ENCODE measurements around the gene CDH24. TPM values are rescaled to one million over a fixed set of nuclear protein-coding genes. Genes with fewer than 3 reads are reported as not detected.

CDH24 gene
- total and polyA plus RNA-seq, 2 of the 13 experiments (the other 11 are each of a cell fraction or from before 2014, with no cell fraction given): 0.69 to 0.99 TPM

DNA sequence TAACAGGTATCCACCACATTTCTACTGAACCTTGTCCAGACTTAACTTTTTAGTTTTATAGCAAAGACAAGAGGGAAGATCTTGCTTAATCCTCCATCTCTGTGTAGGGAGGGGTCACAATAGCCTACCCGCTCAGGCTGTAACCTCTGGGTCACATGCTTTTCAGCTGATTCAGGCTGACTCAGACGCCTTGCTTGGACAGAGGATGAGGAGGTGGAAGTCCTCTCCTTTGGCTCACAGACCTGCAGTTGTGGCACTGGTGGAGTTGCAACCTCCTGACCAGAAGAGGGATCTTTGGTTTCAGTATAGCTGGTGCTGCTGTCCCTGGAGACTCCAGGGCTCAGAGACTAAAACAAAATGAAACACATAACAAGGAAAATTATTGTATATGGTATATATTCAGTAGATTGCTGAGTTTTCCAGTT is 21.4 kb upstream of the CDH24 start (continued):
- TF ChIP-seq POLR2G (IDR thresholded peaks at IDR 0.05; ENCODE audit: low read depth, low read length) (peak; percentile 22; the same call in 1 of the 2 replicates), ZC3H4 (CRISPR knock-in tag; IDR thresholded peaks at IDR 0.05; ENCODE audit: borderline replicate concordance) (no peak), TRIM24 (CRISPR knock-in tag; IDR thresholded peaks at IDR 0.05) (no peak), TCF7 (IDR thresholded peaks at IDR 0.05; ENCODE audit: low read depth) (no peak), RBFOX2 (IDR thresholded peaks at IDR 0.05; ENCODE audit: low read depth, low read length) (0 out of 2 replicates have a peak, but pooled peaks have one; percentile 6), ZNF549 (CRISPR knock-in tag; IDR thresholded peaks at IDR 0.05) (no peak), STAG1 (CRISPR knock-in tag; IDR thresholded peaks at IDR 0.05) (no peak), NAIF1 (CRISPR knock-in tag; IDR thresholded peaks at IDR 0.05; ENCODE audit: borderline replicate concordance) (no peak), ZNF367 (CRISPR knock-in tag; IDR thresholded peaks at IDR 0.05; ENCODE audit: borderline replicate concordance) (no peak), MAFK (conservative IDR thresholded peaks at IDR 0.05 in 1 of 2, IDR thresholded peaks at IDR 0.05 in 1 of 2; ENCODE audit: low read length in 2 of 2) (0 out of 4 replicates have a peak, but pooled peaks of 1 of the 2 experiments have one; percentile 31), ZNF724P (CRISPR knock-in tag; IDR thresholded peaks at IDR 0.05; ENCODE audit: borderline replicate concordance) (no peak), NFKB2 (CRISPR knock-in tag; IDR thresholded peaks at IDR 0.05; ENCODE audit: borderline replicate concordance) (no peak), CC2D1A (CRISPR knock-in tag; IDR thresholded peaks at IDR 0.05) (no peak), SMAD9 (CRISPR knock-in tag; IDR thresholded peaks at IDR 0.05) (no peak), SNAPC2 (CRISPR knock-in tag; IDR thresholded peaks at IDR 0.05) (no peak), ZMYM4 (CRISPR knock-in tag; IDR thresholded peaks at IDR 0.05) (no peak), ZNF20 (CRISPR knock-in tag; IDR thresholded peaks at IDR 0.05) (no peak), NFYC (CRISPR knock-in tag; IDR thresholded peaks at IDR 0.05) (no peak)
- TF ChIP-seq, protein P1, sequence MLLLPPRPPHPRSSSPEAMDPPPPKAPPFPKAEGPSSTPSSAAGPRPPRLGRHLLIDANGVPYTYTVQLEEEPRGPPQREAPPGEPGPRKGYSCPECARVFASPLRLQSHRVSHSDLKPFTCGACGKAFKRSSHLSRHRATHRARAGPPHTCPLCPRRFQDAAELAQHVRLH (CRISPR knock-in tag; IDR thresholded peaks at IDR 0.05; ENCODE audit: borderline replicate concordance, low read depth): no peak
- TF ChIP-seq, protein P2, sequence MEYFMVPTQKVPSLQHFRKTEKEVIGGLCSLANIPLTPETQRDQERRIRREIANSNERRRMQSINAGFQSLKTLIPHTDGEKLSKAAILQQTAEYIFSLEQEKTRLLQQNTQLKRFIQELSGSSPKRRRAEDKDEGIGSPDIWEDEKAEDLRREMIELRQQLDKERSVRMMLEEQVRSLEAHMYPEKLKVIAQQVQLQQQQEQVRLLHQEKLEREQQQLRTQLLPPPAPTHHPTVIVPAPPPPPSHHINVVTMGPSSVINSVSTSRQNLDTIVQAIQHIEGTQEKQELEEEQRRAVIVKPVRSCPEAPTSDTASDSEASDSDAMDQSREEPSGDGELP (IDR thresholded peaks at IDR 0.05; ENCODE audit: borderline replicate concordance, low read depth): peak; percentile 66; the same call in 1 of the 2 replicates
- TF ChIP-seq, protein P3, sequence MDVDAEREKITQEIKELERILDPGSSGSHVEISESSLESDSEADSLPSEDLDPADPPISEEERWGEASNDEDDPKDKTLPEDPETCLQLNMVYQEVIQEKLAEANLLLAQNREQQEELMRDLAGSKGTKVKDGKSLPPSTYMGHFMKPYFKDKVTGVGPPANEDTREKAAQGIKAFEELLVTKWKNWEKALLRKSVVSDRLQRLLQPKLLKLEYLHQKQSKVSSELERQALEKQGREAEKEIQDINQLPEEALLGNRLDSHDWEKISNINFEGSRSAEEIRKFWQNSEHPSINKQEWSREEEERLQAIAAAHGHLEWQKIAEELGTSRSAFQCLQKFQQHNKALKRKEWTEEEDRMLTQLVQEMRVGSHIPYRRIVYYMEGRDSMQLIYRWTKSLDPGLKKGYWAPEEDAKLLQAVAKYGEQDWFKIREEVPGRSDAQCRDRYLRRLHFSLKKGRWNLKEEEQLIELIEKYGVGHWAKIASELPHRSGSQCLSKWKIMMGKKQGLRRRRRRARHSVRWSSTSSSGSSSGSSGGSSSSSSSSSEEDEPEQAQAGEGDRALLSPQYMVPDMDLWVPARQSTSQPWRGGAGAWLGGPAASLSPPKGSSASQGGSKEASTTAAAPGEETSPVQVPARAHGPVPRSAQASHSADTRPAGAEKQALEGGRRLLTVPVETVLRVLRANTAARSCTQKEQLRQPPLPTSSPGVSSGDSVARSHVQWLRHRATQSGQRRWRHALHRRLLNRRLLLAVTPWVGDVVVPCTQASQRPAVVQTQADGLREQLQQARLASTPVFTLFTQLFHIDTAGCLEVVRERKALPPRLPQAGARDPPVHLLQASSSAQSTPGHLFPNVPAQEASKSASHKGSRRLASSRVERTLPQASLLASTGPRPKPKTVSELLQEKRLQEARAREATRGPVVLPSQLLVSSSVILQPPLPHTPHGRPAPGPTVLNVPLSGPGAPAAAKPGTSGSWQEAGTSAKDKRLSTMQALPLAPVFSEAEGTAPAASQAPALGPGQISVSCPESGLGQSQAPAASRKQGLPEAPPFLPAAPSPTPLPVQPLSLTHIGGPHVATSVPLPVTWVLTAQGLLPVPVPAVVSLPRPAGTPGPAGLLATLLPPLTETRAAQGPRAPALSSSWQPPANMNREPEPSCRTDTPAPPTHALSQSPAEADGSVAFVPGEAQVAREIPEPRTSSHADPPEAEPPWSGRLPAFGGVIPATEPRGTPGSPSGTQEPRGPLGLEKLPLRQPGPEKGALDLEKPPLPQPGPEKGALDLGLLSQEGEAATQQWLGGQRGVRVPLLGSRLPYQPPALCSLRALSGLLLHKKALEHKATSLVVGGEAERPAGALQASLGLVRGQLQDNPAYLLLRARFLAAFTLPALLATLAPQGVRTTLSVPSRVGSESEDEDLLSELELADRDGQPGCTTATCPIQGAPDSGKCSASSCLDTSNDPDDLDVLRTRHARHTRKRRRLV (CRISPR knock-in tag; IDR thresholded peaks at IDR 0.05): no peak
- TF ChIP-seq, protein P4, sequence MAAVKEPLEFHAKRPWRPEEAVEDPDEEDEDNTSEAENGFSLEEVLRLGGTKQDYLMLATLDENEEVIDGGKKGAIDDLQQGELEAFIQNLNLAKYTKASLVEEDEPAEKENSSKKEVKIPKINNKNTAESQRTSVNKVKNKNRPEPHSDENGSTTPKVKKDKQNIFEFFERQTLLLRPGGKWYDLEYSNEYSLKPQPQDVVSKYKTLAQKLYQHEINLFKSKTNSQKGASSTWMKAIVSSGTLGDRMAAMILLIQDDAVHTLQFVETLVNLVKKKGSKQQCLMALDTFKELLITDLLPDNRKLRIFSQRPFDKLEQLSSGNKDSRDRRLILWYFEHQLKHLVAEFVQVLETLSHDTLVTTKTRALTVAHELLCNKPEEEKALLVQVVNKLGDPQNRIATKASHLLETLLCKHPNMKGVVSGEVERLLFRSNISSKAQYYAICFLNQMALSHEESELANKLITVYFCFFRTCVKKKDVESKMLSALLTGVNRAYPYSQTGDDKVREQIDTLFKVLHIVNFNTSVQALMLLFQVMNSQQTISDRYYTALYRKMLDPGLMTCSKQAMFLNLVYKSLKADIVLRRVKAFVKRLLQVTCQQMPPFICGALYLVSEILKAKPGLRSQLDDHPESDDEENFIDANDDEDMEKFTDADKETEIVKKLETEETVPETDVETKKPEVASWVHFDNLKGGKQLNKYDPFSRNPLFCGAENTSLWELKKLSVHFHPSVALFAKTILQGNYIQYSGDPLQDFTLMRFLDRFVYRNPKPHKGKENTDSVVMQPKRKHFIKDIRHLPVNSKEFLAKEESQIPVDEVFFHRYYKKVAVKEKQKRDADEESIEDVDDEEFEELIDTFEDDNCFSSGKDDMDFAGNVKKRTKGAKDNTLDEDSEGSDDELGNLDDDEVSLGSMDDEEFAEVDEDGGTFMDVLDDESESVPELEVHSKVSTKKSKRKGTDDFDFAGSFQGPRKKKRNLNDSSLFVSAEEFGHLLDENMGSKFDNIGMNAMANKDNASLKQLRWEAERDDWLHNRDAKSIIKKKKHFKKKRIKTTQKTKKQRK (IDR thresholded peaks at IDR 0.05; ENCODE audit: low read length): no peak
